Panc1 (cell line): Measurements from ENCODE around the gene ADPRH.

Experiments used
- TF ChIP-seq, protein P1 (sequence below): fragments of 450-650 bp; IDR thresholded peaks from 2 replicates; pipeline ENCODE4 v1.5.1; 2017; ENCODE audit warnings: mild to moderate bottlenecking
- TF ChIP-seq, protein P2 (sequence below), 2 experiments: IDR thresholded peaks; 2 replicates each; pipeline ENCODE4 v1.6.1; 2011 to 2012; ENCODE audit warnings: low read depth in 2 of 2, control low read depth in 1 of 2, low read length in 1 of 2, mild to moderate bottlenecking in 1 of 2, moderate library complexity in 1 of 2; ENCODE audit not compliant: insufficient read depth in 1 of 2

DNA sequence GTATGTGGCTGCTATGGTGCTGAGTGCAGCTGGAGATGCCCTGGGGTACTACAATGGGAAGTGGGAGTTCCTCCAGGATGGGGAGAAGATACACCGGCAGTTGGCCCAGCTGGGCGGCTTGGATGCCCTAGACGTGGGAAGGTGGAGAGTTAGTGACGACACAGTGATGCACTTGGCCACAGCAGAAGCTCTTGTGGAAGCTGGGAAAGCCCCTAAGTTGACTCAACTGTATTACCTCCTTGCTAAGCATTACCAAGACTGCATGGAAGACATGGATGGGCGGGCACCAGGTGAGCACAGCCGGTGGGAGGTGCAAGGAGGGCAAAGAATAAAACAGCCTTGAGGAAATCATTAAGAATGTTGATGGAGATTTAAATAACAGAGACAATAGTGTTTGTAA lies 2.9 kb downstream of the ADPRH start:
- TF ChIP-seq, protein P1, sequence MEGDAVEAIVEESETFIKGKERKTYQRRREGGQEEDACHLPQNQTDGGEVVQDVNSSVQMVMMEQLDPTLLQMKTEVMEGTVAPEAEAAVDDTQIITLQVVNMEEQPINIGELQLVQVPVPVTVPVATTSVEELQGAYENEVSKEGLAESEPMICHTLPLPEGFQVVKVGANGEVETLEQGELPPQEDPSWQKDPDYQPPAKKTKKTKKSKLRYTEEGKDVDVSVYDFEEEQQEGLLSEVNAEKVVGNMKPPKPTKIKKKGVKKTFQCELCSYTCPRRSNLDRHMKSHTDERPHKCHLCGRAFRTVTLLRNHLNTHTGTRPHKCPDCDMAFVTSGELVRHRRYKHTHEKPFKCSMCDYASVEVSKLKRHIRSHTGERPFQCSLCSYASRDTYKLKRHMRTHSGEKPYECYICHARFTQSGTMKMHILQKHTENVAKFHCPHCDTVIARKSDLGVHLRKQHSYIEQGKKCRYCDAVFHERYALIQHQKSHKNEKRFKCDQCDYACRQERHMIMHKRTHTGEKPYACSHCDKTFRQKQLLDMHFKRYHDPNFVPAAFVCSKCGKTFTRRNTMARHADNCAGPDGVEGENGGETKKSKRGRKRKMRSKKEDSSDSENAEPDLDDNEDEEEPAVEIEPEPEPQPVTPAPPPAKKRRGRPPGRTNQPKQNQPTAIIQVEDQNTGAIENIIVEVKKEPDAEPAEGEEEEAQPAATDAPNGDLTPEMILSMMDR = no peak
- TF ChIP-seq, protein P2, sequence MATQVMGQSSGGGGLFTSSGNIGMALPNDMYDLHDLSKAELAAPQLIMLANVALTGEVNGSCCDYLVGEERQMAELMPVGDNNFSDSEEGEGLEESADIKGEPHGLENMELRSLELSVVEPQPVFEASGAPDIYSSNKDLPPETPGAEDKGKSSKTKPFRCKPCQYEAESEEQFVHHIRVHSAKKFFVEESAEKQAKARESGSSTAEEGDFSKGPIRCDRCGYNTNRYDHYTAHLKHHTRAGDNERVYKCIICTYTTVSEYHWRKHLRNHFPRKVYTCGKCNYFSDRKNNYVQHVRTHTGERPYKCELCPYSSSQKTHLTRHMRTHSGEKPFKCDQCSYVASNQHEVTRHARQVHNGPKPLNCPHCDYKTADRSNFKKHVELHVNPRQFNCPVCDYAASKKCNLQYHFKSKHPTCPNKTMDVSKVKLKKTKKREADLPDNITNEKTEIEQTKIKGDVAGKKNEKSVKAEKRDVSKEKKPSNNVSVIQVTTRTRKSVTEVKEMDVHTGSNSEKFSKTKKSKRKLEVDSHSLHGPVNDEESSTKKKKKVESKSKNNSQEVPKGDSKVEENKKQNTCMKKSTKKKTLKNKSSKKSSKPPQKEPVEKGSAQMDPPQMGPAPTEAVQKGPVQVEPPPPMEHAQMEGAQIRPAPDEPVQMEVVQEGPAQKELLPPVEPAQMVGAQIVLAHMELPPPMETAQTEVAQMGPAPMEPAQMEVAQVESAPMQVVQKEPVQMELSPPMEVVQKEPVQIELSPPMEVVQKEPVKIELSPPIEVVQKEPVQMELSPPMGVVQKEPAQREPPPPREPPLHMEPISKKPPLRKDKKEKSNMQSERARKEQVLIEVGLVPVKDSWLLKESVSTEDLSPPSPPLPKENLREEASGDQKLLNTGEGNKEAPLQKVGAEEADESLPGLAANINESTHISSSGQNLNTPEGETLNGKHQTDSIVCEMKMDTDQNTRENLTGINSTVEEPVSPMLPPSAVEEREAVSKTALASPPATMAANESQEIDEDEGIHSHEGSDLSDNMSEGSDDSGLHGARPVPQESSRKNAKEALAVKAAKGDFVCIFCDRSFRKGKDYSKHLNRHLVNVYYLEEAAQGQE (IDR thresholded peaks at IDR 0.05; ENCODE audit: insufficient read depth in 1 of 2, low read depth in 2 of 2, low read length in 1 of 2) = no peak
